IPS DF 4.7 (cell line): ENCODE results near the gene ELANE.

ENCODE experiments used
- DNase-seq: peaks from one replicate; pipeline ENCODE4 v3.0.0-alpha.2; 2013; ENCODE audit warnings: low spot score; ENCODE audit errors: extremely low read depth

The ELANE gene

GRCh38 chr19:852136-853013 is at the start of gene ELANE:
Gene ELANE (plus strand): TSS chr19:852303. CDS start chr19:852329, 26 bp downstream.
- DNase-seq = no peak

DNA sequence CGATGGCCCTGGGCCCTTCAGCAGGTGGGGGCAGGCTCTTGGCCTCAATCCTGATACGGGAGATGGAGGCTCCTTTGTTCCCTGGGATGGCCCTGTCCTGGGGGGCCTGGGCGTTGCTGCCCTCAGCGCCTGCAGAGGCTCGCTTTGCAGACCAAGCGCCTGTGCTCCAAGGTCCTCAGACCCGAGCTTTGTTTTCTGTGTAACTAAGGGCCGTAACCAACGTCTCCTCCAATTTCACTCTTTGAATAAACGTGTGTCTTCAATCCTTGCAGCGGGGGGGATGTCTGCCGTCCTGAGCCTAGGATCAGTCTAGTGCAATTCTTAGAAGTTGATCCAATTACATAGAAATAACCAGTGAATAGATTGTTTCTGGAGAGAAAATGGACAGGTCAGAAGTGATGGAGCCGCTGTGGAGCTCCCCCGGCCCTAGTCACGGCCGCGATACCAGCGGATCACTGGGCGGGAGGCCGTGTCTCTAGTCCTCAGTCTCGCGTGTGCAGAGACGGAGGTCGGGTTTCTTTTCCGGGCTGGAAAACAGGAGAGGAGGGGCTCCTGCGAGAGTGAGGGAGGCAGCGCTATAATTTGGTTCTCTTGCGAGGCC is 49.5 kb upstream of the ELANE start:
- no peak for DNase-seq

DNA sequence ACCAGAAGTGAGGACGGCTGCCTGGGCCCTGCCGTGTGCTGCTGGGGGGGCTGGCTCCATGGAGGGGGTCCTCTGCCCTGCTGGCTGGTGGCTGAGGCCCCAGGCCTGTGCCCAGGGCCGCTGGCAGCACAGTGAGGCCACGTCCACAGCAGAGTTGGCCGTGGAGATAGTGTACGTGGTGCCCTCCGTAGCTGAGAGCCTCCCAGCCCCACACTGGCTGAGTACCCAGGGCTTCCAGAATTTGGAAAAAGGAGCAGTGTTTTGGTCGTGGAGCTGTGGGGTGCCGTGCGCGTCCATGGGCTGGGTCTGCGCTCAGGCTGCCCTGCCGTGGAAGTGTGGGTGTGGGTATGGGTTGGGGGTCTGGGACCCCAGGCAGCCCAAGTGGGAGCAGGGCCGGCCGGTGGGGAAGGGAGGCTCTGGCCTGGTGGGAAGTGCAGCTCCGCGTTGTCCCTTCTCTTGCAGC is 49.0 kb upstream of the ELANE start:
- no peak for DNase-seq

- no peak for DNase-seq
Measured at GRCh38 chr19:803686-804418, 48.3 kb upstream of the ELANE start.

DNA sequence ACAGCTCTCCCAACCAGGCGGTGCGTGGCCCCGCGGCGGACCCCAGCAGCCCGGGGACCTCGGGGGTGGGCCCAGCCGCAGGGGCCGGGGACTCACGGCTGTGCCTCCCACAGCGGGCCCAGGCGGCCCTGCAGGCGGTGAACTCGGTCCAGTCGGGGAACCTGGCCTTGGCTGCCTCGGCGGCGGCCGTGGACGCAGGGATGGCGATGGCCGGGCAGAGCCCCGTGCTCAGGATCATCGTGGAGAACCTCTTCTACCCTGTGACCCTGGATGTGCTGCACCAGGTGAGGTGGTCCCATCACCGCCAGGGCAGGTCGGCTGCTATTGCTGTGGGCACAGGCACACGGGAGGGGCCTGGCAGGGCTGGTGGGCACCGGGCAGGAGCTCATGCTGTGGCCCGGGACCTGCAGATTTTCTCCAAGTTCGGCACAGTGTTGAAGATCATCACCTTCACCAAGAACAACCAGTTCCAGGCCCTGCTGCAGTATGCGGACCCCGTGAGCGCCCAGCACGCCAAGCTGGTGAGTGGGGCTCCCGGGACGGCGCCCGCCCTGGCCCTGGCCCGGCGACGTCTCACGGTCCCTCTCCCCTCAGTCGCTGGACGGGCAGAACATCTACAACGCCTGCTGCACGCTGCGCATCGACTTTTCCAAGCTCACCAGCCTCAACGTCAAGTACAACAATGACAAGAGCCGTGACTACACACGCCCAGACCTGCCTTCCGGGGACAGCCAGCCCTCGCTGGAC is 47.5 kb upstream of the ELANE start:
- DNase-seq = no peak

GRCh38 chr19:805166-805551 is 46.9 kb upstream of the ELANE start:
- no peak for DNase-seq

DNA sequence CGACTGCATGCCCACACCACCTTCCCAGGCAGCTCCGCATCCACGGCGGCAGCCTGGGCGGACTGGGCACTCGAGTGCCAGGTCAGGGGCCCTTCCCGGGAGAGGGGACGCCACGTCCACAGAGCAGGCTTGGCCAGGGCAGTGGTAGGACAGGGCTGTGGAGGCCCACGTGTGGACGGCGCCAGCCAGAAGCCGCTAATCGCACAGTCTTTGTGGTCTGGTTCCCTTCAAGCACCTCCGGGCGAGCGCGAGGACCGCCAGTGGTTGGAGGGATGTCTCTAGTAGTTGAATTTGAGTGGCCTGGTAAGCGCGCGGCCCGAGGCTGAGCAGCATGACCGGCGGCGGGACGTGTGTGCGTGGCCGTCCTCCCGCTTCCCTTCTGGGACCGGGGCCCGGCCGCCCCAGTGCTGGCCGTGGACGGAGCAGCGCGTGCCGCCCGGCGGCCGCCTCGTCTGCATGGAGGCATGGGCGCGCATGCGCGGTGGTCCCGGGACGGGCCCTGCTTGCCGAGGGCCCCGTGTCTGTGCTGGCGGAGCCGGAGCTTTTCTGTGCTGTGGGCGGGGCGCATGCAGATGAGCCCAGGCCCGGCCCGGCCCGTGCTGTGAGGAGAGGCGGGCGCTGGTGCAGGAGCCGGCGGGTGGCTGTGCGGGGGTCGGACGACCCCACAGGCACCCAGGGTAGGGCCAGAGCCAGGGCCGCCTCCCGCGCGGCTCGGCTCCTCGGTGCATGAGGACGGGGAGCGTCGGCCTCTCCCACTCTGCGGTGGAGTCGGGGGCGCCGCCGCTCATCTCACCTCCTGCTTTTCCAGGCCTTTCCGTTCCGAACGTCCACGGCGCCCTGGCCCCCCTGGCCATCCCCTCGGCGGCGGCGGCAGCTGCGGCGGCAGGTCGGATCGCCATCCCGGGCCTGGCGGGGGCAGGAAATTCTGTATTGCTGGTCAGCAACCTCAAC is 46.2 kb upstream of the ELANE start:
- DNase-seq = no peak

GRCh38 chr19:806815-807421 is 45.2 kb upstream of the ELANE start:
- no peak for DNase-seq

- no peak for DNase-seq
Measured at GRCh38 chr19:807627-808422, 44.3 kb upstream of the ELANE start.

GRCh38 chr19:808423-808775 is 43.7 kb upstream of the ELANE start:
- DNase-seq = no peak

DNA sequence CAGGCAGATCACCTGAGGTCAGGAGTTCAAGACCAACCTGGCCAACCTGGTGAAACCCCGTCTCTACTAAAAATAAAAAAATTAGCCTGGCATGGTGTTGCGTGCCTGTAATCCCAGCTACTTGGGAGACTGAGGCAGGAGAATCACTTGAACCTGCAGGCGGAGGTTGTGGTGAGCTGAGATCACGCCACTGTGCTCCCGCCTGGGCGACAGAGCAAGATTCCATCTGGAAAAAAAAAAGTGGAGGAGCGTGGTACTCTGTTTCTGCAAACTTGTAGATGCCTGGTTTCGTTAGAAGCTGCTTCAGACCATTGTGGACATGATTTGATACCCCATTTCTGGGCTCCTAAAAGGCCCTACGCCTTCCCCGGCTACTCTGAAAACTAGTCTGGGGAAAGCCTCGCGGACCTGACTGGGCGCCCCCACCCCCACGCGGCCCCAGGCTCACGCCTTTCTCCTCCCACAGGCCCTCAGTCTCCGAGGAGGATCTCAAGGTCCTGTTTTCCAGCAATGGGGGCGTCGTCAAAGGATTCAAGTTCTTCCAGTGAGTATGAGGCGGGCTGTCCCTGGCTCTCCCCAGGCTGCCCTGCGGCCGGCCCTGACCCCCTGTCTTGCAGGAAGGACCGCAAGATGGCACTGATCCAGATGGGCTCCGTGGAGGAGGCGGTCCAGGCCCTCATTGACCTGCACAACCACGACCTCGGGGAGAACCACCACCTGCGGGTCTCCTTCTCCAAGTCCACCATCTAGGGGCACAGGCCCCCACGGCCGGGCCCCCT is 41.8 kb upstream of the ELANE start:
- DNase-seq = no peak

- no peak for DNase-seq
Measured at GRCh38 chr19:810883-811489, 41.1 kb upstream of the ELANE start.

DNA sequence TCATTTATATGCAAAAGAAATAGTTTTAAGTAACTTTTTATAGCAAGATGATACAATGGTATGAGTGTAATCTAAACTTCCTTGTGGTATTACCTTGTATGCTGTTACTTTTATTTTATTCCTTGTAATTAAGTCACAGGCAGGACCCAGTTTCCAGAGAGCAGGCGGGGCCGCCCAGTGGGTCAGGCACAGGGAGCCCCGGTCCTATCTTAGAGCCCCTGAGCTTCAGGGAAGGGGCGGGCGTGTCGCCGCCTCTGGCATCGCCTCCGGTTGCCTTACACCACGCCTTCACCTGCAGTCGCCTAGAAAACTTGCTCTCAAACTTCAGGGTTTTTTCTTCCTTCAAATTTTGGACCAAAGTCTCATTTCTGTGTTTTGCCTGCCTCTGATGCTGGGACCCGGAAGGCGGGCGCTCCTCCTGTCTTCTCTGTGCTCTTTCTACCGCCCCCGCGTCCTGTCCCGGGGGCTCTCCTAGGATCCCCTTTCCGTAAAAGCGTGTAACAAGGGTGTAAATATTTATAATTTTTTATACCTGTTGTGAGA is 40.5 kb upstream of the ELANE start:
- DNase-seq = no peak

GRCh38 chr19:812049-812746 is 39.9 kb upstream of the ELANE start:
- DNase-seq = no peak

DNA sequence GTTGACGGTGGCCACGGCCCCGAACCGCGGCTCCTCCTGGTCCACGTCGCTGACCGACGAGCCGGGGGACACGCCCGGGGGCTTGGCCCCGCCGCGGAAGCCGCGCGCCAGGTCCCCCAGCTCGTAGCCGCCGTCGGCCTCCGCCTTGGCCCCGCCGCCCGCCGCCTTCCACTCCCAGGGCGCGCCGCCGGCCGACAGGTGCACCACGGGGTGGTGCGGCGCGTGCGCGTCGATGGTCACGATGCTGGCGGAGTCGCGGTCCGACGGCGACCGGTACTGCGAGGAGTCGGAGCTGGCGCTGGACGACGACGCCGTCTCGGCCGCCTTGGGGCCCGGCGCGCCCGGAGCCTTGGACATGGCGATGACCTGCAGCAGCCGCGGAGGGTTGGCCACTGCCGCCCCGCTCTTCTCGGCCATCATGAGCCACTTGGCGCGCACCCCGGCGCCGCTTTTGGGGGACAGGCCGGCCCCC is 39.3 kb upstream of the ELANE start:
- no peak for DNase-seq

DNA sequence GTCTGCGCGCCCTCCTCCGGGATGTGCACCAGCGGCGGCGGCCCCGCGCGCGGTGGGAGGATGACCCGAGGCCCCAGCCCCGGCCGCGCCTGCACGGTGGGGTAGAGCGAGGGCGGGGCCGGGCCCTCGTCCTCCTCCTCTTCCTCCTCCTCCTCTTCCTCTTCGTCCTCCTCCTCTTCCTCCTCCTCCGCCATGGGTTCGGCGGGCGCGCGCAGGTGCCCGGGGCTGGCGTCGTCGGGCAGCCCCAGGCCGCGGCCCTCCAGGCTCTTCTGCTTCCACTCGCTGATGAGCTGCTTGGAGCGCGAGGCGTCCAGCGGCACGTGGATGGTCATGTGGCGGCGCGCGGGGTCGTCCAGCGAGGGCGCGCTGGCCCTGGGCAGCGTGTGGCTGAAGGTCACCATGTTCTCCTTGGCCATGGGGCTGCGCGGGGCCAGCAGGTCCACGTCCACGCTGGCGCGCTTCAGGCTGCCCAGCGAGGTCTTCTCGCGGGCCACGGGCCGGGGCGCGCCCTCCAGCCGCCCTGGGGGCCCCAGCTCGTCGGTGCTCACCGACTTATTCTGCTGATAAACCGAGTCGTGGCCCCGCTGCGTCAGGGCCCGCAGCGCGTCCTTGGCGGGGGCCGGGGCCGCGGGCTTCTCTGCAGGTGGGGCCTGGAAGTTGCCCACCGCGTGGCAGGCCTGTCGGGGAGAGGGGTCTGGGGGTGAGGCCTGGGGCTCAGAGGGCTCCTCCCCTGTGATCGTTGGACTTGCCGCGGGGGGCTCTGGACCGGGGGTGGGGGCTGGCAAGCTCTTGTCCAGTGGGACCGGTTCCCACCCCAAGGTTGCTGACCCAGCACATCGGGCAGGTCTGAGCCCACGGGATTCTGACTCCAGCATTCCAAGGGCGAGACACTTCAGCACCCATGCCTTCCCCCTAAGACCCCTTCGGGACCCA is 38.6 kb upstream of the ELANE start:
- DNase-seq = no peak
